ENCODE measurements around the gene SH2B3.

DNA sequence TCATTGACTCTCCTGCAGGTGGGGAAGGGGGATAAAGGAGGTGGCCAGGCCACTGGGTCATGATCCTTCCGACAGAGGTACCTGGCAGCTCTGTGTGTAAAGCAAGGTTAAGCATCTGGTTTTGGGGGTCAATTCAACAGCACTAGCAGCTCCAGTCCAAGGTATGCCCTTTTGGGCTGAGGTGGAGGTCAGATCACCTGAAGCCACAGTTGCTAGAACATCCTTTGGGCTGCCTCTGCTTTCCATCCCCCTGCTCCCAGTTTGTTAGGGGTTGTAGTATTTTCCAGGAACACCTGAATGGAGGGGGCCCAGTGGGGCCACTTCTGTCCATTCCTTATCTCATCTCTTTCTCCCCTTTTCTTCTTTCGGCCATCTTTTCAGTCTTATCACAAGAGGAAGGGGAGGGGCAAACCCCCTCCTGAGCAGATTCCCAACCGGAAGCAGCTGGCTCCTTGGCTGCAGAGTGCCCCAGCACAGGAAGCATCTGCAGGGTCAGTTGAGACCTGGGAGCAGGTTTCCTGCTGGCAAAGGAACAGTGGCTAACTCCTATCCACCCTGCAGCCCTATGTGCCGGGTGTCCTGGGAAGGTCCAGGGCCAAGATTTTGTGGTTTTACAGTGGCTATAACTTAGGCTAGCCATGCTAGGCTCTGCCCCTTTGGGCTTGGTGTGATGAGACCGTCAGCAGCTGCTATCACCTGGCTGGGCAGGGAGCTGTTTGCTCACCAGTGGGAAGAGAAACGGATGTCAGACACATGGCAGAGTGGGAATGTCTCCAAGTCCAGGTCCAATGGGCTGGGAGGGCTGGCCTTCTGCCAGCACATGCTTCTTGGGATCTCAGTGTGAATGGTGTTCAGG, 40.2 kb downstream of the SH2B3 start:
- TF ChIP-seq ELF4 (IDR thresholded peaks at IDR 0.05): no peak
- TF ChIP-seq FOXK2 (IDR thresholded peaks at IDR 0.05): no peak
- TF ChIP-seq FOXA1 (IDR thresholded peaks at IDR 0.05): no peak
- no peak for TF ChIP-seq SP1 (IDR thresholded peaks at IDR 0.05)
- no peak for TF ChIP-seq ZNF384 (IDR thresholded peaks at IDR 0.05)
- TF ChIP-seq FOXM1 (IDR thresholded peaks at IDR 0.05; ENCODE audit: borderline replicate concordance): no peak
- TF ChIP-seq SUZ12 (IDR thresholded peaks at IDR 0.05): no peak
- no peak for TF ChIP-seq BHLHE40 (IDR thresholded peaks at IDR 0.05; ENCODE audit: borderline replicate concordance)
- TF ChIP-seq ARNT (IDR thresholded peaks at IDR 0.05): no peak
- TF ChIP-seq LEF1 (IDR thresholded peaks at IDR 0.05; ENCODE audit: borderline replicate concordance): no peak
- TF ChIP-seq NFRKB (IDR thresholded peaks at IDR 0.05): no peak
- no peak for TF ChIP-seq HDGF (IDR thresholded peaks at IDR 0.05; ENCODE audit: borderline replicate concordance)

All from HEK293T (cell line).